HG03097 (cell line): Measurements from ENCODE around the gene ANKRD55.
"Not testable (repeated sequence)": the region's sequence is repeated elsewhere in the genome, so short reads cannot be mapped to it uniquely, and the experiment has no call there.

Source experiments
- ATAC-seq: cut with Tn5 transposase; IDR thresholded peaks from one replicate; pipeline ENCODE4 v1.9.1; 2021; ENCODE audit not compliant: unreplicated experiment, low FRiP score

The ANKRD55 gene

DNA sequence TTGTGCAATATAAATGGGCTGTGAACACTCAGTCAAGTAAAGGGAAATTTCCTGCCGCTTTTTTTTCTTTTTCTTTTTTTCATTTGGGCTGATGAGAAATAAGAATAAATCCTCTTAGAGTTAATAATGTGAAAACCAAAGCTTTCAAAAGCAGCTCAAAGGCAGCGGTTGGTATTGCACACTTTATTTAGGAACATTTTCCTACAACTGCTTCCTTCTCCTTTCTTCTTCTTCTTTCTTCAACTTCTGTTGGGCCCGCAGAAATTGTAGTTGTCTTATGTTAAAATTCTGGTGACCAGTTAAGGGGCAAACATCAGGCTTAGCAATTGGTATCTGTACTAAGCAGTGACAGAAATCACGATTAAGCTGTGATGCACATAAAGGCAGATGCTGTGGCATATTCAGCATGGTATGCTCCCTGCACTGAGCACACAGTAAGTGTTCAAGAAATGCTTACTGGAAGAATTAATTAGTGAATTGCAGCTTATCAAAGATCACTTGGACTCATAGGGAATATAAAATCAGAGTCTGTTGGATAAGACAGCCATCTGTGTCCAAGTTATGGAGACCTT lies 85.4 kb downstream of the ANKRD55 start:
- ATAC-seq: no peak

GRCh38 chr5:56147106-56147505 lies 86.0 kb downstream of the ANKRD55 start:
- no peak for ATAC-seq

DNA sequence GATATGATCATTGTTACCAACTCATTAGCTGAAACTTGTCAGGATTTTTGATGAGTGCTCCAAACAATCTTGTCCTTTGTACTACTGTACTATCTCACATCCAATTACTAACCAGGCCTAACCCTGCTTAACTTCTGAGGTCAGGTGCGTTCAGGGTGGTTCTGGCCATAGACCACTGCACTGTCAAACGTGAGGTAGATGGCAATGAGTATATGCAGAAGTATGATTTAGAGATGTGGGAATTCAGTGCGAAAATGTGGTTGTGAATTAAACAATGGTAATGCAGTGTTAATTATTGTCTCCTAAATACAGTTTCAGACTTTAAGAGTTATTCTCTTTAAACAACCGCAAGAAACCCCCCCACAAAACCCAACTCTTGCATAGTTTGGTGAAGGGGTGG lies 86.5 kb downstream of the ANKRD55 start:
- no peak for ATAC-seq

GRCh38 chr5:56145511-56145910 lies 87.6 kb downstream of the ANKRD55 start:
- ATAC-seq: no peak

GRCh38 chr5:56145106-56145505 lies 88.0 kb downstream of the ANKRD55 start:
- ATAC-seq: no peak

- ATAC-seq: no peak
Measured at GRCh38 chr5:56144211-56144610, 88.9 kb downstream of the ANKRD55 start.

- ATAC-seq: peak; percentile 1
Measured at GRCh38 chr5:56143373-56143714, 89.8 kb downstream of the ANKRD55 start.

DNA sequence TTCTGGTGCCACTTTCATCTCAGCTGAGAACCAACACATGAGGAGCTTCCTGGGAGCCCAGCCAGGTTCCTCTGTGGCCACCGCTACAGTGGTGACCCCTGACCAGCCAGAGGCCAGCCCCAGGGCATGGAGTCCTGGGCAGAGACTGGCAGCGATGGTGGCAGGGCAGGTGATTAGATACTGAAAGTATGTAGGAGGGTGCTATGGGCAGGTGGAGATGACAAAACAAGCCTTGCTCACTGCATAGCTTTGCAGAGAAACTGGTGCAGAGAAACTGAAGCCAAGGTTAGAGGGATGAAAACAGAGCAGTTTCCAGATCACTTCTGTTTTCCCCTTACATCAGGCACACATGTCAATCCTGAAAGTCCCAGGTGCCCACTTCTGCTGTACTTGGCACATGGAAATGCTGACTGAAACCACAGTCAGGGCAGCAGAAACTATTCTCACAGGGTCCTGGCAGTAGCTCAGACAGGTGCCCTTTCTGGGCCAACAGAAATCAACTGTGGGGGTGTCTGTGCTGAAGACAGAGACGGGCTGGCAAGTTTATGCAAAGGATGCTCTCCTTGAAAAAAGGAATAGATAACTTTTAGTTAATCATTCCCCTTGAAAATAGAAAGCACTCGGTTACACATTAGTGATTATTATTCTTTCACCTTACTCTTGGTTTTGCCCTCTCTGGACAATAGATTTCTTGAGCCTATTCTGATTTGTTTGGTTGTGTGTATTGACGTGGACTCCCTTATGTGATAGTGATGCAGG lies 90.3 kb downstream of the ANKRD55 start:
- ATAC-seq: peak; percentile 89

DNA sequence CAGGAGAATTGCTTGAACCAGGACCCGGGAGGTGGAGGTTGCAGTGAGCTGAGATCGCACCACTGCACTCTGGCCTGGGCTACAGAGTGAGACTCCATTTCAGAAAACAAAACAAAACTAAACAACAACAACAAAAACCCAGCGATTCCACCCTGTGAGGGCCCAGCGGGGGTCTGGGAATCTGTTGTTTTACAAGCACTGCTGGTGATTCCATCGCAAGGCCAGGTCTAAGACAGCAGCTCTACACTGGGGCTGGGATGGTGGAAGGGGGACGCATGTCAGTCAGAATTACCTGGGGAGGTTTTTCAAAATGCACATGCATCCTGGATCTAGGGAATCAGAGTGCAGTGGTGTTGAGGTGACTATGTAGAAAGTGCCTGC lies 90.9 kb downstream of the ANKRD55 start:
- ATAC-seq: no peak

DNA sequence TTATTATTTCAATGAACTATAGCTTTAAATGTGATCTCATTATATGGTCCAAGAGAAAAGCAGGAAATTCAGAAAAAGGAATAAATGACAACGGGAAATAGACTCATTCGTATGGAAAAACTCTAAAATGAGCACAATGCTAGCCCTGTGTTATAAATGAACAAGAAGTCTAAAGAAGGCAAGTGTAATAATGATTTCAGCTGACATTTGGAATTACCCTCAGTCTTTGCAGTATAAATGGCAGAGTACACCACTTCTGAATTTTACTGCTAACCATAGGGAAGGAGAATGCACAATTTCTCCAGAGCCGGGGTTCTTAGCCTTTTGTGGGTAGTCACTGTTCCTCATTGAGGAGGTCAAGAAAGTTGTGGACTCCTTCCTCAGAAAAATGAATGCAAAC lies 93.1 kb downstream of the ANKRD55 start:
- no peak for ATAC-seq

GRCh38 chr5:56130664-56131063 lies 102.5 kb downstream of the ANKRD55 start:
- no peak for ATAC-seq

GRCh38 chr5:56129288-56129687 lies 103.8 kb downstream of the ANKRD55 start:
- ATAC-seq: no peak

DNA sequence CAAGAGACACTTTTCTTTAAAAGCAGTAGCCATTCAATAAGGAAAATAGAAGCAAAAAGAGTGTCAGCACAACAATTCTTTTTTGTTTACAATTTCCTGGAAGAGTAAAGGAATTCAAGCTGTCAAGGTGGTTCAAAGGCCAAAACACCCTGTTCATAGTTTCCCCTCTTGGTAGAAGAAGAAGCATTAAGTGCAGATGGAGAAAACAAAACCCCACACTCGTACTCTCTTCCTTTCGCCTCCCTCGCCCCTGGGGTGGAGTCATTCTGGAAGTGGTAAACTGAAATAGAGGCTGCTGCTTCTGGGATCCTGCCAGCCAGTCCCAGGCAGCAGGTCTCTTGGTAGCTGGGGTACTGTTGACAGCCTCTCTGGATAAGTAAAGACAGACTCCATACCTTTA lies 105.0 kb downstream of the ANKRD55 start:
- no peak for ATAC-seq

DNA sequence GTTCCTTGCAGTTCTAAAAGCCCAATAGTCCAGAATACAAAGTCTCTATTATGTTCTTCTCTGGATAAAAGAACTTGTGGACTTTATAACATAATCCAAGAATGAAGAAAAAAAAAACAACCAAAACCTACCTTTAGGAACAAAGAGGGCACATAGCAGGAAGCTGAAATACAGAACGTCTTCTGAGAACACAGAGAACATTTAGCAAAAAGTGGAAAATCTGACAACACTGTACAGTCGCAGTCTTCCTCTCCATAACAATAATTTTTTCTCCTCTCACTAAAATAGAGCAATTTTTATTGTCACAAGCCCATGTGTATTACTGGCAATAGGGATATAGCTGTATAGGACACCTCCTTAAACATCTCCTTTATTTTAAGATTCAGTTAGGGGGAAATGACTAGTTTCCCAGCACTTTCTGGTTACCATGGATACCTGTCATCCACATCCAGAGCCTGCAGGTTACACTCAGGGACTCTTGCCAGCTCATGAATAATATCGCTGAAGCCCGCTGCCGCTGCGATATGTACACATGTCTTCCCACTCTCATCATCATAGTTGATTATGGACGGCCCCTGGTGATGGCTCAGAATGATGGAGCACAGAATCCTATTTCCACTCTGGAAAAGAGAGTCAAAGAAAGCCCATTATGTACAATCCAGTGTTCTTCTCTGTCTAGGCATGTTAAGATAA lies 106.5 kb downstream of the ANKRD55 start:
- no peak for ATAC-seq

GRCh38 chr5:56123531-56124243 lies 109.4 kb downstream of the ANKRD55 start:
- no peak for ATAC-seq

GRCh38 chr5:56122360-56122985 lies 110.7 kb downstream of the ANKRD55 start:
- not testable (repeated sequence) for ATAC-seq

- no peak for ATAC-seq
Measured at GRCh38 chr5:56119050-56119449, 114.1 kb downstream of the ANKRD55 start.

DNA sequence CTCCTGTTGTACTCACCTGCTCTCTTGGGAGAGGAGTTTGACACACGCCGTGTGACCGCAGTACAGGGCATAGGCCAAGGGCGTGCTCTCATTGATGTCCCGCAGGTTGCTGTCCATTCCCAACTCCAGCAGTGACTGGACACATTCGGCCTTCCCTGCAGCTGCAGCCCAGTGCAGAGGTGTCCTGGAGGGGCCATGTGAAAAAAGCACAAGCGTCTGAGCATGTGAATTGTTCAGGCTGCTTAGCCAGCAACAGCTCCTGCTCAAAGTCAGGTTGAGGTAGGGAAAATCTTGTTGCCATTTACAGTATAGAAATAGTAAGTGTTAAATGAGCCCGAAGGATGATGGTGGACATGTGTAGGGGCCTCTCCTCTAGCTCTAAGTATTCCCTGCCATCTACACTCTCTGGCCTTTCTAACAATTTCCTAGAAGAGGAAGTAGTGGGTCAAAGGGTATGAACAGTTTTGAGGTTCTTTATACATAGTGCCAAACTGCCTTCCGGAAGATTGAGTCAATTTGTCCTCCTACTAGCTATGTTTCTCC lies 116.5 kb downstream of the ANKRD55 start:
- ATAC-seq: no peak

- ATAC-seq: no peak
Measured at GRCh38 chr5:56115589-56115988, 117.5 kb downstream of the ANKRD55 start.

DNA sequence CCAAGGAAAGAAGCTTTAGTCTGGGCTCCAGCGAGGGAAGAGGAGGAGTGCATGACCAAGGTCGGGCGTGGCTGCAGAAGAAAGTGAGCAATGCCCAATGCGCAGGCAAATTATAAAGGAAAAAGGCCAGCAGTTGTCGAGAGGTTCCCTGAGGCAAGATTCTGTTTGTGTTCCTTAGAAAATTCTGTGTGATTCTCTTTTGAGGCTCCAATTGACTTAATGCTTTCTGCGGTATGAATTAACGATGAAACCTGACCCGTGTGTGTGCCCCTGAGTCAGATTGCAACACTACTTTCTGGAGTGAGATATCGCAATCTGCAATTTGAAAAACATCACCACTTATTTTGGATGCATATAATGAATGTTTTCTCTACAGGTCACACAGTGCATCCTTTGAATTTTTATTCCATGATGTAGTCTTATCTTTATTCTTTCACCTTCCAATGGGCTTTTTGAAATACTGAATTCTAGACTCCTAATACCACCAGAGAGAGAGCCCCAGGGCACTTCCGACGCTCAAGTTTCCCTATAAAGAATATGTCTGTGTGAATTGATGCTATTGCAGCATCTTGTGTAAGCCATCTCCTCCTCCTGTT lies 120.5 kb downstream of the ANKRD55 start:
- no peak for ATAC-seq
